ENCODE measurements around the gene SDCCAG8. TPM values are rescaled to one million over a fixed set of nuclear protein-coding genes. Genes with fewer than 3 reads are reported as not detected.

Gene SDCCAG8
- total RNA-seq, 1 experiment from 2014 or later = 194 TPM

DNA sequence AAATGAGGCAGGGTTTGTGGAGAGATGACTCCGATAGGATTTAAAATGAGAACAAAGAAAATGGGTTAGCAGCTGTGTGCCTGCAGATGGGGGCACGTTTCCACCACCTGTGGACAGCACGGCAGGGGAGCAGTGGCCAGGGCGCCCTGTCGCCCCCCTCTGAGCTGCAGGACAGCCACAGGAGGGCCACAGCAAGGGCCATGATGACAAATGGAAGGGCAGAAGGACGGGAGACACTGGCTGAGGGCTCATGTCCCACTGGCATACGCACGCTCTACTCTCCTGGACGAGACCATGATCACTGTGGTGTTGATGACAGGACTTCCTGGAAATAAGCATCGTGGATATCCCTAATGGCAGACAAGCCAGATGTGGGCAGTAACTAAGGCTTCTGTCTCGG is 241.0 kb downstream of the SDCCAG8 start:
- intact Hi-C loops (cut with micrococcal nuclease) = no loop called here
- no peaks in the 10 kb centered on the region for H4K20me1 ChIP-seq (ENCODE audit: low read length)
- H3K27me3 ChIP-seq (ENCODE audit: low read length) = no peaks in the 10 kb centered on the region
- H3K79me2 ChIP-seq (ENCODE audit: low read length) = peaks cover 41% of the 10 kb centered on the region
- BruUV-seq (replicated peaks) = no TSS peak
- TF ChIP-seq EZH2 (IDR thresholded peaks at IDR 0.05; ENCODE audit: low read length, unreplicated experiment) (no peak), EZH2phosphoT487 (IDR thresholded peaks at IDR 0.05; ENCODE audit: borderline replicate concordance, low read length) (no peak)
- TF ChIP-seq, protein P1, sequence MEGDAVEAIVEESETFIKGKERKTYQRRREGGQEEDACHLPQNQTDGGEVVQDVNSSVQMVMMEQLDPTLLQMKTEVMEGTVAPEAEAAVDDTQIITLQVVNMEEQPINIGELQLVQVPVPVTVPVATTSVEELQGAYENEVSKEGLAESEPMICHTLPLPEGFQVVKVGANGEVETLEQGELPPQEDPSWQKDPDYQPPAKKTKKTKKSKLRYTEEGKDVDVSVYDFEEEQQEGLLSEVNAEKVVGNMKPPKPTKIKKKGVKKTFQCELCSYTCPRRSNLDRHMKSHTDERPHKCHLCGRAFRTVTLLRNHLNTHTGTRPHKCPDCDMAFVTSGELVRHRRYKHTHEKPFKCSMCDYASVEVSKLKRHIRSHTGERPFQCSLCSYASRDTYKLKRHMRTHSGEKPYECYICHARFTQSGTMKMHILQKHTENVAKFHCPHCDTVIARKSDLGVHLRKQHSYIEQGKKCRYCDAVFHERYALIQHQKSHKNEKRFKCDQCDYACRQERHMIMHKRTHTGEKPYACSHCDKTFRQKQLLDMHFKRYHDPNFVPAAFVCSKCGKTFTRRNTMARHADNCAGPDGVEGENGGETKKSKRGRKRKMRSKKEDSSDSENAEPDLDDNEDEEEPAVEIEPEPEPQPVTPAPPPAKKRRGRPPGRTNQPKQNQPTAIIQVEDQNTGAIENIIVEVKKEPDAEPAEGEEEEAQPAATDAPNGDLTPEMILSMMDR (conservative IDR thresholded peaks at IDR 0.05; ENCODE audit: low read depth, low read length) = no peak
- no peaks in the 10 kb centered on the region for H3K9me2 ChIP-seq (replicated peaks; ENCODE audit: low read length)
- H3K36me3 ChIP-seq (ENCODE audit: low read depth, low read length) = peaks cover 18% of the 10 kb centered on the region; the same call in 1 of the 2 replicates
- H3K4me1 ChIP-seq (ENCODE audit: insufficient read depth, low read length) = no peaks in the 10 kb centered on the region
- no peak overlapping the region for H2AFZ ChIP-seq (ENCODE audit: low read length)
- DNase-seq = no peak
- POLR2A ChIA-PET (ENCODE audit: unreplicated experiment) = no interaction called here
- H3K9me3 ChIP-seq (ENCODE audit: low read length) = no peaks in the 10 kb centered on the region
- ATAC-seq = no peak
- H3K27ac ChIP-seq (ENCODE audit: low read length) = no peak overlapping the region
- CTCF ChIA-PET = no interaction called here
- H3K4me3 ChIP-seq (ENCODE audit: low read length) = no peak overlapping the region
- H3K4me2 ChIP-seq (ENCODE audit: low read length) = no peak overlapping the region
- no peaks in the 10 kb centered on the region for H3F3A ChIP-seq (ENCODE audit: low read length, unreplicated experiment)
- no peak overlapping the region for H3K9ac ChIP-seq (ENCODE audit: low read length)

DNA sequence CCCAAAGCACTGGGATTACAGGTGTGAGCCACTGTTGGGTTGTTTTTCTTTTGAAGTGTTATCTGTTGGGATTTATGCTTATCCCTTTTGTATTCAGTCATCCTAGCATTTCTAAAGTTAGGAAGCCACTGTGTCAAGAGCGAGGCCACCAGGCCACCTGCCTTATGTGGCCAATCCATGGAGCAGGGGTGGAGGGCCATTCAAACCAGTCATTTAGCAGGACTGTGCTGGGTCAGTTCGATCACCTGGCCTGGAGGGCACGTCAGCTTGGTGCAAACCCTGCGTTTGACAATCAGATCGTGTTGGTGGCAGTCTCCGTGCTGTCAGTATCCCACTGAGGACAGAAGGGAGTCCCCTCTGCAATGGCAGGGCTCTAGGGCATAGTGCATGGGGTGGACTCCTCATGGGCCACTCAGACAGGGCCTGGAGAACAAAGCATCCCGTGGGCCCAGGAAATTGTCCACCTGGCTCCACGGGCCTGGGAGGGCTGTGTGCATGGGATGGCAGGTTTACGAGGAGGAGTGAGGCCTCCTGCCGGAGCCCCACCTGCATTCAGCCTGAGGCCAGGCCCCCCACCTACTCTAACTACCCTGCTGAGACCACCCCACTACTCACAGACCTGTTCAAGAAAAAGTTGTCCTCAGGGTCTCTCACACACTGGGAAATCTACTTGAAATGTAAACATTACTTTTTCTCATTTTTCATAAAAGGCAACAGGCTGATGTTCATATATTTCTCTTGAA is 242.3 kb downstream of the SDCCAG8 start:
- H3K27me3 ChIP-seq (ENCODE audit: low read length) = no peaks in the 10 kb centered on the region
- no peak overlapping the region for H3K4me3 ChIP-seq (ENCODE audit: low read length)
- CTCF ChIA-PET = no interaction called here
- H3K9me3 ChIP-seq (ENCODE audit: low read length) = no peaks in the 10 kb centered on the region
- no peak for DNase-seq
- ATAC-seq = no peak
- peaks cover 37% of the 10 kb centered on the region for H3K79me2 ChIP-seq (ENCODE audit: low read length)
- no peaks in the 10 kb centered on the region for H3K9me2 ChIP-seq (replicated peaks; ENCODE audit: low read length)
- no peak overlapping the region for H3K27ac ChIP-seq (ENCODE audit: low read length)
- TF ChIP-seq, protein P1 (conservative IDR thresholded peaks at IDR 0.05; ENCODE audit: low read depth, low read length) = no peak
- TF ChIP-seq EZH2 (IDR thresholded peaks at IDR 0.05; ENCODE audit: low read length, unreplicated experiment) (no peak), EZH2phosphoT487 (IDR thresholded peaks at IDR 0.05; ENCODE audit: borderline replicate concordance, low read length) (no peak)
- POLR2A ChIA-PET (ENCODE audit: unreplicated experiment) = no interaction called here
- intact Hi-C loops (cut with micrococcal nuclease) = no loop called here
- H3K9ac ChIP-seq (ENCODE audit: low read length) = no peak overlapping the region
- H3K36me3 ChIP-seq (ENCODE audit: low read depth, low read length) = peaks cover 18% of the 10 kb centered on the region; the same call in 1 of the 2 replicates
- H3F3A ChIP-seq (ENCODE audit: low read length, unreplicated experiment) = no peaks in the 10 kb centered on the region
- no TSS peak for BruUV-seq (replicated peaks)
- no peak overlapping the region for H2AFZ ChIP-seq (ENCODE audit: low read length)
- no peaks in the 10 kb centered on the region for H4K20me1 ChIP-seq (ENCODE audit: low read length)
- H3K4me2 ChIP-seq (ENCODE audit: low read length) = no peak overlapping the region
- H3K4me1 ChIP-seq (ENCODE audit: insufficient read depth, low read length) = no peaks in the 10 kb centered on the region

DNA sequence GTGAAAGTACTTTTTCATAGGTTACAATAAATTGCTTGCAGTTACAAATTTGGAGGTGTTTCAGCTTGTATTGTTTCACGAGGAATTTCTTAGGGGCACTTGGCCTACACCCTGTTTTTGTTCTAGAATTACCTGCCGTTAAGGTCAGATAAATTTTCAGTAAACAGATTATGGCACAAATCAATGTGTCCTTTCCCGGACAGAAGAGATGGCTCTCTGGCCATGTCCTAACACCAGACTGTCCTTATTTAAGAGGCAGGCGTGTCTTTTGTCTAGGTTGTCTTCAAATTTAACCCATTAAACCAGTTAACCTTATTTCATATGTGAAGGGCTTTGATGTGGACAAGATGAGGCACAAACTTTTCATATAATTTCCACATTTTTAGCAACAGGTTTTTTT is 243.4 kb downstream of the SDCCAG8 start:
- no peak overlapping the region for H2AFZ ChIP-seq (ENCODE audit: low read length)
- H3K9ac ChIP-seq (ENCODE audit: low read length) = no peak overlapping the region
- no peak for DNase-seq
- peaks cover 27% of the 10 kb centered on the region for H3K79me2 ChIP-seq (ENCODE audit: low read length)
- no peaks in the 10 kb centered on the region for H3K9me2 ChIP-seq (replicated peaks; ENCODE audit: low read length)
- H3K4me2 ChIP-seq (ENCODE audit: low read length) = no peak overlapping the region
- BruUV-seq (replicated peaks) = no TSS peak
- no peaks in the 10 kb centered on the region for H3F3A ChIP-seq (ENCODE audit: low read length, unreplicated experiment)
- H3K36me3 ChIP-seq (ENCODE audit: low read depth, low read length) = peaks cover 10% of the 10 kb centered on the region; the same call in 1 of the 2 replicates
- ATAC-seq = no peak
- POLR2A ChIA-PET (ENCODE audit: unreplicated experiment) = no interaction called here
- CTCF ChIA-PET = no interaction called here
- H3K4me3 ChIP-seq (ENCODE audit: low read length) = no peak overlapping the region
- intact Hi-C loops (cut with micrococcal nuclease) = no loop called here
- no peaks in the 10 kb centered on the region for H4K20me1 ChIP-seq (ENCODE audit: low read length)
- no peaks in the 10 kb centered on the region for H3K9me3 ChIP-seq (ENCODE audit: low read length)
- no peak overlapping the region for H3K27ac ChIP-seq (ENCODE audit: low read length)
- no peaks in the 10 kb centered on the region for H3K4me1 ChIP-seq (ENCODE audit: insufficient read depth, low read length)
- TF ChIP-seq, protein P1 (conservative IDR thresholded peaks at IDR 0.05; ENCODE audit: low read depth, low read length) = no peak
- TF ChIP-seq EZH2 (IDR thresholded peaks at IDR 0.05; ENCODE audit: low read length, unreplicated experiment) (no peak), EZH2phosphoT487 (IDR thresholded peaks at IDR 0.05; ENCODE audit: borderline replicate concordance, low read length) (no peak)
- H3K27me3 ChIP-seq (ENCODE audit: low read length) = no peaks in the 10 kb centered on the region
